IPS DF 4.7 (cell line): Measurements from ENCODE around the gene GNA12.

Experiments used
- DNase-seq: peaks from one replicate; pipeline ENCODE4 v3.0.0-alpha.2; 2013; ENCODE audit warnings: low spot score; ENCODE audit errors: extremely low read depth

GNA12 gene

DNA sequence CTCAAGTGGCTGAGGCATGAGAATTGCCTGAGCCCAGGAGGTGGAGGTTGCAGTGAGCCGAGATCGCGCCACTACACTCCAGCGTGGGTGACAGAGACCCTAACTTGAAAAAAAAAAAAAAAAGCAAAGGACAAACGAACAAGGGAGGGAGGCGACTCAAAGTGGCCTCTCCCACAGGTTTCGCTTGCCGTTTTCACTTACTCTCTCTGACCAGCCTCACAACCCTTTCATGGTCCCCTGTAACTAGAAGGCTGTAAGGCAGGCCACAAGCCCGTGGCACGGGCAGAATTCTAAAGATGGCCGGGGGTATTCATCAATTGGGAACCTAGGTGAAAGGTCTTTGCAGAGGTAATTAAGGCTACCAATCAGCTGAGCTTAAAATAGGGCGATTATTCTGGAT, 25.5 kb downstream of the GNA12 start:
- DNase-seq, result no peak

DNA sequence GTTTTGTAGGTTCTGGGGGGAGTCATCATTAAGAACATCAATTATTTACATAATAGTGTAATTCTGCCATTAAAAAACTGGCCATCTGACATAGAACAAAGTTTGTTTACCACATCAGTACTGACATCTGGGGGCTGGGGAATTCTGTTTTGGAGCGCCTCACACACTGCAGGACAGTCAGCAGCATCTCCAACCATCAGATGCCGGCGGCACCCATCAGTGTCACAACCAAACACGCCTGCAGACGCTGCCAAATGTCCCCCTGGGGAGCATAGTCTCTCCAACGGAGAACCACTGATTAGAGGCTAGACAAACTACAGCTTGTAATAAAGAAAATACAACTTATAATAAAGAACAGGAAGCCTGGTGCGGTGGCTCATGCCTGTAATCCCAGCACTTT, 26.0 kb downstream of the GNA12 start:
- no peak for DNase-seq

DNA sequence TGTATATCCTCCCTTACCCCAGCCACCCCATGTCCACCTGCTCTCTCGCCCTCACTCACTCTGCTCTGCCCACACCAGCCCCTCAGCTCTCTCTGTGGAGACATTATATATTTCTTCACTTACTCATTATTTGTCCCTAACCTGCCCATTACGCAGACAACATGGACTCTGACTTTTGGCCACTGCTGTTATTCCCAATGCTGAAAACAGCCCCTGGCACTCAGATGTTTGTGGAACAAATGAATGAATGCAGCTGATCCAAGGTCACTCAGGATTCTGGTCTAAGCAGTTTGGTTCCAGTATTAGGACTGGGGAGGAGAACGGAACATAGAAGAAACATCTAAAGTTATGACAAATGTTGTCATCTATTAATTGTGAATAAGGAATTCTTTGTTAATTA, 26.7 kb downstream of the GNA12 start:
- DNase-seq, result no peak

DNA sequence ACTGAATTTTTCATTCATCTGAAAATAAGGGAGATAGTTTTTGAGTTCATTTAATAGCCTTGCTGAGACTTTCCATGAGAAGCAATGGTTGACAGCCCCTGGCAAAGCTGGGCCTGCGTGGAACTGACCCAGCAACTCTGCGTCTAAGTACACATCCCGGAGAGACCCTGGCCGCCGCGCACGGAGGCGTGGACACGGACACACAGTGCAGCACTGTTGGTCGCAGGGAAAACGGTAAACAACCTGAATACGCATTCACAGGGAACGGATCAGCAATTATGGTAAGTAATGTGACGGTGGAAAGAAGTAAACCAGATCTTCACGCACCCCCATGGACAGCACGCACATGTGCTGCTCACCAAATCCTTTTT, 28.2 kb downstream of the GNA12 start:
- no peak for DNase-seq

- DNase-seq, result no peak
Observed at GRCh38 chr7:2814946-2815874, 28.9 kb downstream of the GNA12 start.

GRCh38 chr7:2814186-2814945, 29.7 kb downstream of the GNA12 start:
- DNase-seq, result no peak

GRCh38 chr7:2813350-2814185, 30.5 kb downstream of the GNA12 start:
- DNase-seq, result no peak

DNA sequence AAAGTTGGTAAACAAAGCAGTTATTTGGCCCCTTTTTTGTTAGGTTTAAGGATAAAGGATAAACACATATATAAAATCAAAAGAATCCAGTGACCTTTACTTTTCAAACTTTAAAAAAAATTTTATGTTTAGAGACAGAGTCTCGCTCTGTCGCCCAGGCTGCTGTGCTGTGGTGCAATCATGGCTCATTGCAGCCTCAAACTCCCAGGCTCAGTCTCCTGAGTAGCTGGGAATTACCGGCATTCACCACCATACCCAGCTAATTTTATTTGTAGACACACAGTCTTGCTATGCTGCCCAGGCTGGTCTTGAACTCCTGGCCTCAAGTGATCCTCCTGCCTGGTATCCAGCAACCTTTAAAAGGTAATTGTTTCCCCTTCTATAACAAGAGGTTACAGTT, 31.3 kb downstream of the GNA12 start:
- no peak for DNase-seq

DNA sequence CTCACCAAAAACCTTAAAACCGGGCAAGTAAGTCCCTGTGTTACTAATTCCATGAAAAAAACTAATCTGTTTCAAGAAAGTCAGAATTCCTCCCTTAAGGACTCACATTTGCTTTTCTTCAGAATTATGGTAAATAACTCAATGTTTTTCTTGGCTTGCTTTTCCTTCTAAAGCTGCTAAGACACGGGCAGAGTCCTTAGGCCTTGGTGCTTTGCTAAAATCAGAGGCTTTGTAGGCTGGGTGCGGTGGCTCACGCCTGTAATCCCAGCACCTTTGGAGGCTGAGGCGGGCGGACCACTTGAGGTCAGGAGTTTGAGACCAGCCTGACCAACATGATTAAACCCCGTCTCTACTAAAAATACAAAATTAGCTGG, 32.0 kb downstream of the GNA12 start:
- DNase-seq, result no peak

DNA sequence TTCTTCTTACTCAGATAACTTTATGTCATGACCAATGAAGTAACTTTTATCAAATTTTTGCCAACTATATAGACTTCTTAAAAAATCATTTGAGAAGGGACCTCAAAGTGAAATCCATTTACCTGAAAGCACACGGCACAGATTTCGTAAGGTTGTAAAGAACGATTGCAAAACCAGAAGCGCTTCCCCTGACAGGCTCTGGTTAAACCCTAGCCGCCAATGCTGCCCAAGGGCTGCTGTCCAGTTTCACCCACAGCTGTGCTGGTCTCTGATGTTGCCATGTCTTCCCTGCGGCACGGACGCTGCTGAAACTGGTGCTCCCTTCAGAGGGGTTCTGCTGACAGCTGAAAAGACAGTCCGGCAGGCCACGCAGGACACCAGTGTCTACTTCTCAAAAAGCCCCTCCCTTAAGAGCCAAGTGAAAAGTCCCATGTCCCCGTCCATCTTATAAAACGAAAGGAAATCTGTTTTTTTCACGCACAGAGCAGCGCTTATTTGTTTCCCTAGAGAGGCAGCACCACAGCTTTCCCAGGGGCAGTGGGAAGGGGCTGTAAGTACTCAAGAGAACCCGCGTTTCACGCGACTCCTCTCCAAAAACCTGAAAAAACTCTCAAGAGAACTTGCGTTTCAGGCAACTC, 32.5 kb downstream of the GNA12 start:
- no peak for DNase-seq

GRCh38 chr7:2810682-2811415, 33.3 kb downstream of the GNA12 start:
- no peak for DNase-seq

- DNase-seq, result no peak
Observed at GRCh38 chr7:2809903-2810625, 34.0 kb downstream of the GNA12 start.

DNA sequence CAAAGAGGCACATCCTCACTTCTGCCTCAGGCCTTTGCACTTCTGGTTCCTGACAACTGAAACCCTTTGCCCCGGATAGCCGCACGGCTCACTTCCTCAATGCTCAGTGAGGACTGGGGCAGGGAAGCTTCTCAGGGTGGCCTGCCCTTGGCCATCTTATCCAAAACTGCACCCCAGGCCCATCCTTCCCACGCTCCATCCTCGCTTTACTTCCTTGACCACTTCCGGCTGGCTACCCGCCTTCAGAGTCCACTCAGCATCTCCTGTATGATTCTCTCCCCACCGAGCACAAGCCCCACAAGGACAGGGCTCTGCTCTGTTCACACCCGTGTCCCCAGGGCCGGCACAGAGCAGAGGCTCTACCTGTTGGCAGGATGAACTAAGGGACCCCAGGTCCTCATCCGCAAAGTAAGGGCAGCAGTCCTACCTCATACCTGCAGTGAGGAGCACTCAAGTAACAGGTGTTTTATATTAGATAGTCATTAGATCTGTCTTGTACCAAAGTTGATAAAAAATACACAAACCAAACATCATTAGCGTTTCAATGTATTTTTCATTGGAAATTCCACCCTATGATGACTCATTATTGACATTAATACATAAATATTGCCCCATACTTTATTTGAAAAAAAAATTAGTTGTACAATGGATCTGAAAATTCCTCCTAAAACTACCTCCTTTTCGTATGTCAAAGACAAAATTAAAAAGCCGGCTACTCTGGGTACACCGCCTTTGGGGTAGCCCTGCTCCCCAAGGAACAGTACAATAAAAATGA, 35.0 kb downstream of the GNA12 start:
- no peak for DNase-seq

DNA sequence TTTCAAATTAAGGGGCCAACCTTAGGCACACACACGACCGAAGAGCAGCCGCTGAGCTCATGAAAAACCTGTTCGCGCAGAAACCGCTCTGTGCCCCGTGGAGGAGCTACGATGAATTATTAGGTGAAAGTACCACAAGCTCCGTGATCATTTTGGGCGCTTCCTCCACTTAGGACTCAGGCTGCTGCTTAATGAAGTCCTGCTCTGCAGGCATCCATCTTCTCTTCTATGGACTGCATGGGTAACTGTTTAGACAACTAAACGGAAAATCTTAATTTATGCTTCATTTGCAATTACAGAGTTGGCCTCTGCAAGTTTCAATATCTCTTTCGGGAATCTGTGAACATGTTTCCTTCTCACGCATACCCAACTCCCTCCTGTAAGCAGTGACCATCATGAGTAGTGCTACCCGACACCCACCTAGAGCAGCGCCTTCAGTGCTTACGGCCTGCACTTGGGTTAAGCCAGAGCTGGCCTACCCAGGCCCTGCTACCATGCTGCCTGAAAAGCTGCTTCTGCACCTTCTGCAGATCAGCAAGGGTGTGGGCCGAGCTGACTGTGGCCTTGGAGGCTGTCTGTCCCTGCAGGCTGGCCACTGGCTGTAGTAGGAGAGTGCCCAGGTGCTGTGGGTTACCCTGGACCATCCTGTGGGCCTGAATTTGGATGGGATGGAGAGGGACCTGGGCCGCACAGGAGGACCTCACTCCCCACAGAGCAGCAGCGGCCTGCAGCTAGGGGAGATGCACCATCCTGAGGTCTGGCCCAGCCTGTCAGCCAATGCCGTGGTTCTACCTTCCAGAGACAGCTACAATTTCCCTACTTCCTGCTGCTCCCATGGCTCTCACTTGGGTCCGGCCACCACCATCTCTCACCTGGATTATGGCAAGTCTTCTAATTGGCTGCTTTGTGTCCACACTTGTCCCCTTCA, 36.0 kb downstream of the GNA12 start:
- DNase-seq, result no peak

DNA sequence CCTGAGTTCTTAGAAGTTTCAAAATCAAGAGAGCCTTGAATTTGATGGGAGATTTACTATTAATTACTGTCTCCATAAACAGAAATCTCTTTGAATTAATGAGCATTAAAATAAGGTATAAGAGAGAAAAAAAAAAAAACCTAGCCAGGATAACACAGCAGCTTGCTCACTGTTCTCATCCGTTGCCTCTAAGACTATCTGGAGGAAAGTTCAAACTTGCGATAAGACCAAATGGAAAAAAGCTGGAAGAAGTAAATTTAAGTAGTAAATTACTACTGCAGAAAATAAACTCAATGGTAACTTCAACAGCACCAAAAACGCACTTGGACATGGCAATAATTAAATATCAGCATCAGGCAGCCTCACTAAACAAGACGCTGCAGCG, 36.7 kb downstream of the GNA12 start:
- no peak for DNase-seq

GRCh38 chr7:2806571-2806970, 37.5 kb downstream of the GNA12 start:
- no peak for DNase-seq

- DNase-seq, result no peak
Observed at GRCh38 chr7:2805213-2805944, 38.7 kb downstream of the GNA12 start.
